Measurements from ENCODE around the gene ORM2. TPM values are rescaled to one million over a fixed set of nuclear protein-coding genes. Genes with fewer than 3 reads are reported as not detected.

The ORM2 gene
- total and polyA plus RNA-seq, 7 donors, result 0.38 TPM; not detected in 6

DNA sequence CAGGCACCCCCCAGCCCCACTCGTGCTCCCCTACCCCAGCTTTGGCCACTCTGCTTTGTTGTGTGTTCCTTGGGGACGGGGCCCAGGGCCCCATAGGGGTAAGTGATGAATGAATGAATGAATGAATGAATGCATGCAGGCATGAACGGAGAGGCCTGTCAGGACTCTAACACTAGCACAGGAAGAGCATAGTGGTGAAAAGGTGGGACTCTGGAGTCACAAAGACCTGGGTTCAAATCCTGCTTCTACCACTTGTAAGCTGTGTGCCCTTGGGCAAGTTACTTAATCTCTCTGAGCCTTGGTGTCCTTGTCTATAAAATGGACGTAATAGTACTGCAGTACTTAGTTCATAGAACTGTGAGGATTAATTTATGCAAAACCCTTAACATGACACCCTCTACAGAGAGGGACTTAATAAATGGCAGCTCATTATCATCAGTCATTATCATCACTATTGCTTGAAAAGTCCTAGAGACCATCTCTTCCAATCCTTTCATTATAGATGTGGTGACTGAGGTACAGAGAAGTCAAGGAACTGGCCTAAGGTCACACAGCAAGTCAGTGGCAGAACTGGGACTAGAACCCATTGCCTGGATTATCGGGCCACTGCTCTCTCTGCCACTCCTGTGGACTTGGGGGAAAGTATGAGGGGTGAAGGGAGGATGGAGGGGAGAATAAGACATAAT is 13.2 kb downstream of the ORM2 start:
- no peaks in the 10 kb centered on the region for H3K9me3 ChIP-seq
- peaks cover 0 to 35% (median 22%) of the 10 kb centered on the region in 4 donors for H3K4me1 ChIP-seq
- no peak for TF ChIP-seq POLR2AphosphoS5 (IDR thresholded peaks at IDR 0.05)
- TF ChIP-seq, protein P1, sequence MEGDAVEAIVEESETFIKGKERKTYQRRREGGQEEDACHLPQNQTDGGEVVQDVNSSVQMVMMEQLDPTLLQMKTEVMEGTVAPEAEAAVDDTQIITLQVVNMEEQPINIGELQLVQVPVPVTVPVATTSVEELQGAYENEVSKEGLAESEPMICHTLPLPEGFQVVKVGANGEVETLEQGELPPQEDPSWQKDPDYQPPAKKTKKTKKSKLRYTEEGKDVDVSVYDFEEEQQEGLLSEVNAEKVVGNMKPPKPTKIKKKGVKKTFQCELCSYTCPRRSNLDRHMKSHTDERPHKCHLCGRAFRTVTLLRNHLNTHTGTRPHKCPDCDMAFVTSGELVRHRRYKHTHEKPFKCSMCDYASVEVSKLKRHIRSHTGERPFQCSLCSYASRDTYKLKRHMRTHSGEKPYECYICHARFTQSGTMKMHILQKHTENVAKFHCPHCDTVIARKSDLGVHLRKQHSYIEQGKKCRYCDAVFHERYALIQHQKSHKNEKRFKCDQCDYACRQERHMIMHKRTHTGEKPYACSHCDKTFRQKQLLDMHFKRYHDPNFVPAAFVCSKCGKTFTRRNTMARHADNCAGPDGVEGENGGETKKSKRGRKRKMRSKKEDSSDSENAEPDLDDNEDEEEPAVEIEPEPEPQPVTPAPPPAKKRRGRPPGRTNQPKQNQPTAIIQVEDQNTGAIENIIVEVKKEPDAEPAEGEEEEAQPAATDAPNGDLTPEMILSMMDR (IDR thresholded peaks at IDR 0.05), result no peak
- no peak for TF ChIP-seq EP300 (IDR thresholded peaks at IDR 0.05)
- no peak for TF ChIP-seq POLR2A (IDR thresholded peaks at IDR 0.05)
- H3K36me3 ChIP-seq, result peaks cover 21 to 86% (median 31%) of the 10 kb centered on the region in 4 donors
- no peak overlapping the region for H3K4me3 ChIP-seq
- DNase-seq, result no peak
- WGBS, 2 donors, result 91% methylated on average over 5 of the region's 5 CpGs
- peak overlapping the region in 3 of 4 donors; percentile 74 to 87 (median 85) for H3K27ac ChIP-seq
- H3K27me3 ChIP-seq, result no peaks in the 10 kb centered on the region
- intact Hi-C loops (cut with DNase I), result loop anchor here (5.0 kb wide), 2 partner anchors 309 to 674 kb away; no protein-coding TSS in a partner anchor

DNA sequence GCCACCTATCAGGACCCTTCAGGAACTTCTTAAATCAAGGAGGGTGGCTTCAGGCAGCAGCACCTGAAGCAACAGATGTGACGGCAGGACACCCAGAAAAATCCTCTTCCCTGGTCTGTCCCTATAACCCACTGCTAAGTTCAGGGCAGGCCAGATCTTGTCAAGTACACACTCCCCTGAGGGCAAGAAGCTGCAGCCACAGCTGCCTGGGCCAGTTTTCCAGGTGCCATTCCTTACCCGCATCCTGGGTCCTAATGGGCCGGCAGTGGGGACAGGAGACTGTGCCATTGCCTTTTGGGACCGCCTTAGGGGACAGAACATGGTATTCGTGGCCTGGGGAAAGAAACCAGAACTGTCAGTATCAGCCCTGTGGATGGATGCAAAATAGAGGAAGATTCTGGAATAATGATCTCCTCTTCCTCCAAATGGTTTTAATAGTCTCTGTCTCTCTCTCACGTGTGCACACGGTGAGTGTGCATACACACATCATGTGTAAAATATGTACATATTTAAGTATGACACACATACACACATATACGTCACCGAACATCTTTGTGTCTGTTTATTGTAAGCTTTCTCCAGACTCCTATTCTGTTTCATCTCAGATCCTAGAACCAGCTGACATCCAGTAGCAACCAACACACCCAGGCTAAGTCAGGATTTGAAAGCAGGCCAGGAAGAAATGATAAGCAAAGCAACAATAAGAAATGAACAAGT is 14.0 kb downstream of the ORM2 start:
- DNase-seq, result no peak
- peak; percentile 75 to 97 (median 90) for TF ChIP-seq EP300 (IDR thresholded peaks at IDR 0.05)
- peak; percentile 81 to 98 (median 96) for TF ChIP-seq POLR2AphosphoS5 (IDR thresholded peaks at IDR 0.05)
- no peak for TF ChIP-seq POLR2A (IDR thresholded peaks at IDR 0.05)
- TF ChIP-seq, protein P1 (IDR thresholded peaks at IDR 0.05), result no peak
- intact Hi-C loops (cut with DNase I), result loop anchor here (5.0 kb wide), 2 partner anchors 309 to 674 kb away; no protein-coding TSS in a partner anchor
- 88 to 94% methylated on average over 9 of the region's 9 CpGs for WGBS, 2 donors
- Histone ChIP-seq H3K4me3 (no peak overlapping the region), H3K27me3 (no peaks in the 10 kb centered on the region), H3K27ac (peak overlapping the region in 3 of 4 donors; percentile 74 to 87 (median 85)), H3K9me3 (no peaks in the 10 kb centered on the region), H3K36me3 (peaks cover 19 to 84% (median 28%) of the 10 kb centered on the region in 4 donors), H3K4me1 (peaks cover 0 to 42% (median 29%) of the 10 kb centered on the region in 4 donors)

DNA sequence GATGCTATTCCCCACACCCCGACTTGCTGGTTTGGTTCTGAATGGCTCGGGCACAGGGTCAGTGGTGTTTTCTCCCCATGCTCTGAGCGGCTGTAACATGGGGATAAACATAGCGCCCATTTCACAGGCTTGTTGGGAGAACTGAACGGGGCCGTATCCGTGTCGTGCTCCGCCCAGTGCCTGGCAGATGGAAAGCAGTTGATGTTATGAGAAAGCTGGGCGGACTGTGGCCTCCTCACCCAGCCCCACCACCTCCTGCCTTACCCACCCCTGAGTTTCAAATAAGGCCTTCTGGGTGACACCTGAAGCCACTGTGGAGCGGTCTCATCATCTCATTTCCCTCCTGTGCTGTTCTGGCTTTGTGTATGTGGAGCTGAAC is 14.5 kb downstream of the ORM2 start:
- Histone ChIP-seq H3K9me3 (no peaks in the 10 kb centered on the region), H3K4me1 (peaks cover 0 to 46% (median 33%) of the 10 kb centered on the region in 4 donors), H3K4me3 (no peak overlapping the region), H3K27ac (peak overlapping the region in 3 of 4 donors; percentile 74 to 87 (median 85)), H3K27me3 (no peaks in the 10 kb centered on the region), H3K36me3 (peaks cover 17 to 82% (median 28%) of the 10 kb centered on the region in 4 donors)
- intact Hi-C loops (cut with DNase I), result loop anchor here (5.0 kb wide), 2 partner anchors 308 to 673 kb away; no protein-coding TSS in a partner anchor
- WGBS, 2 donors, result 88 to 91% methylated on average over 11 of the region's 11 CpGs
- TF ChIP-seq EP300 (IDR thresholded peaks at IDR 0.05), result no peak
- TF ChIP-seq, protein P1 (IDR thresholded peaks at IDR 0.05), result no peak
- TF ChIP-seq POLR2AphosphoS5 (IDR thresholded peaks at IDR 0.05), result no peak
- no peak for TF ChIP-seq POLR2A (IDR thresholded peaks at IDR 0.05)
- no peak for DNase-seq

DNA sequence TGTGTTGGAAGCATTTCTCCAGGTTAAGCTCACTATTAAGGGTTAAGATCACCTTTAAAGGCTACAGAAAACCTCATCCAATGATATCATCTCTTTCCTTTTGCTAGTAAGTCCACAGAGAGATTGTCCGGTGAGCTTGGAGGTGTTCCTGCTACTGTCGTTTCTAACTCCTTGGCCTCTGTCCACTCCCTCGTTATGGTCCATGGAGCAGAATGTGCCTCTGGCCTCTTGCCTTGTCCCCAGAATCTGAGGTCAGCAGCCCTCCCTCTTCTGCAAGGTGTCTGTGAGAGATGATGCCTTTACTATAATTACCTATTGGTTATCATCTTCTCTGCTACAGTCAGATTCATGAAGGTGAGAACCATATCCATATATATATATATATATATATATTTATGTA is 15.0 kb downstream of the ORM2 start:
- TF ChIP-seq EP300 (IDR thresholded peaks at IDR 0.05) (peak in 2 of 4 donors; percentile 17 to 78), POLR2A (IDR thresholded peaks at IDR 0.05) (no peak), POLR2AphosphoS5 (IDR thresholded peaks at IDR 0.05) (peak in 3 of 4 donors; percentile 26 to 61 (median 47))
- TF ChIP-seq, protein P1 (IDR thresholded peaks at IDR 0.05), result no peak
- DNase-seq, result no peak
- intact Hi-C loops (cut with DNase I), result loop anchor here (5.0 kb wide), 2 partner anchors 308 to 673 kb away; no protein-coding TSS in a partner anchor

More for the DNA sequence above, 15.0 kb downstream of the ORM2 start:
- Histone ChIP-seq H3K27me3 (no peaks in the 10 kb centered on the region), H3K36me3 (peaks cover 14 to 80% (median 28%) of the 10 kb centered on the region in 4 donors), H3K27ac (peak overlapping the region in 3 of 4 donors; percentile 74 to 87 (median 85)), H3K4me1 (peaks cover 0 to 52% (median 38%) of the 10 kb centered on the region in 4 donors), H3K4me3 (no peak overlapping the region), H3K9me3 (no peaks in the 10 kb centered on the region)
- WGBS, 2 donors, result 74 to 83% methylated on average over 3 of the region's 3 CpGs

Measured in sigmoid colon (tissue), 7 donors.